GM18505 (cell line): ENCODE results near the gene PTPN22.

Source experiments
- ATAC-seq: cut with Tn5 transposase; IDR thresholded peaks from one replicate; pipeline ENCODE4 v1.9.1; 2021; ENCODE audit not compliant: unreplicated experiment
- POLR2A ChIP-seq: IDR thresholded peaks from 4 replicates; pipeline ENCODE4 v1.6.1; 2011; ENCODE audit warnings: borderline replicate concordance; ENCODE audit not compliant: insufficient read depth, insufficient read length; ENCODE audit errors: extremely low read depth

Gene PTPN22

GRCh38 chr1:113792471-113792870, 79.0 kb downstream of the PTPN22 start:
- no peak for ATAC-seq

GRCh38 chr1:113788802-113789201, 82.7 kb downstream of the PTPN22 start:
- no peak for TF ChIP-seq POLR2A

More at GRCh38 chr1:113792471-113792870, 79.0 kb downstream of the PTPN22 start:
- TF ChIP-seq POLR2A = no peak

DNA sequence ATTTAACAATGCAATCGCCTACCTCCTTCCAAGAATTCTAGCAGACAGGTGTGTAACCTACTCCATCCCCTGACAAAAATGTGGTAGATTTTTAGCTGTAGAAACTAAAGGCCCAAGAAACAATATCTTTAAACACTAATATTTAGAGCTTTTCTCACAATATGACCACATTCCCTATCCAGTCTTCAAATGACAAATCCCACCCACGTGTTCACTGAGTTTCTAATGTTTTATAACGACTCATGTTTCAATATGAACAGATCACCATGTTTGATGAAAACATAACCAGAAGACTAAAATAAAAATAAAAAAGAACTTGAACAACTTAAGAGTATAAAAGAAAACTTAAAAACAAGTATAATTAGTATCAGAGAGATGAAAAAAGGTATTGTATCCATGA, 83.8 kb downstream of the PTPN22 start:
- ATAC-seq = no peak
- TF ChIP-seq POLR2A = no peak

More at GRCh38 chr1:113788802-113789201, 82.7 kb downstream of the PTPN22 start:
- no peak for ATAC-seq

GRCh38 chr1:113786069-113786468, 85.4 kb downstream of the PTPN22 start:
- no peak for ATAC-seq
- TF ChIP-seq POLR2A = no peak

DNA sequence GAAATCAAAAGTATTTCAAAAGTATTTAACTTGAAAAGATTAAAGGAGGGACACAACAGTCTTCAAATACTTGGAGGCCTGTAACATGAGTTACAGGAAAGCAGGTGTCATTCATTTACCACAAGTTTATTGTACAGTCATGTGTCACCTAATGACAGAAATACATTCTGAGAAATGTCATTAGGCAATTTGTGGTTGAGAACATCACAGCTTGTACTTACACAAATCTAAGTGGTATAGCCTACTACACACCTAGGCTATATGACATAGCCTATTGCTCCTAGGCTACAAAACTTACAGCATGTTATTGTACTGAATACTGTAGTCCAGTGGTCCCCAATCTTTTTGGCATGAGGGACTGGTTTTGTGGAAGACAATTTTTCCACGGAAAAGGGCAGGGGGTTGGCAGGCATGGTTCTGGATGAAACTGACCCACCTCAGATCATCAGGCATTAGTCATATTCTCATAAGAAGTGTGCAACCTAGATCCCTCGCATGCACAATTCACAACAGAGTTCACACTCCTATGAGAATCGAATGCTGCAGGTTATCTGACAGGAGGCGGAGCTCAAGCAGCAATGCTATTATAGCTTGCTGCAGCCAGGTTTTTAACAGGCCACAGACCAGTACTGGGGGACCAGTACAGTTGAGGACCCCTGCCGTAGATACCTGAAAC, 87.3 kb downstream of the PTPN22 start:
- ATAC-seq = peak; percentile 70
- no peak for TF ChIP-seq POLR2A

DNA sequence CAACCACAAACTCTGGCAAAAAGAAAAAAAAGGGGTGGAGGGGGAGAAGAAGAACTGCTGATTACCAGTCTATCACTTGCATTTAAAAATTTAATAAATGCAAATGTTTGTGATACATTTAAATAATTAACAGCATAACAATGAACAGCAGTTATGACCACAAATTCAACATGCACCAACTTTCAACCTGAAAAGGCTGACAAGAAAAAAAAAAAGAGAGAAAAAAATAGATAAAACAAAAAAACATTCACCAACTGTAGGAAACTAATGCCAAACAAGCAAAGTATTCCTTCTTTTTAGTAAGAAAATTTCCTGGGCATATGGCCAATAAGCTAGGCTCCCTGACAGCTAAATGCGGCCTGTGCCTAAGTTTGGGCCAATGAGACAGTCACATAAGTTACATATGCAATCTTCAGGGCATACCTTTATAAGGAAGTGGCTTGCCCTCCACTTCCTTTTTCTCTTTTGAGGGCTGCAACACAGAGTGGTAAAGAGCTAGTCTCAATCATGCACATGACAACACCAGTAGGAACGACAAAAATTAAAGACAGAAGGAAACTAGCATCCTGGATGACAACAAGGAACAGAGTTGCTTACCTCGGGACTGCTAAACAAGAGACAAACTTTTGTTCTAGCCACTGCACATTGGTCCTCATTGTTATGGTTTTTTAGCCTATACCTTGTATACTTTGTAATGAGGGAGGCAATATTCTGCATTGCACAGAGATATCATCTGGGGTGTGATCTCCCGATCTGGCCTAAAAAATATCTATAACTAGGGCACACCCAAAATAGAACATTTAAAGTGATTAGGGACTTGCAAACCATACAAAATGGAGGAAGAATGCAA, 88.0 kb downstream of the PTPN22 start:
- no peak for TF ChIP-seq POLR2A
- ATAC-seq = peak; percentile 63

DNA sequence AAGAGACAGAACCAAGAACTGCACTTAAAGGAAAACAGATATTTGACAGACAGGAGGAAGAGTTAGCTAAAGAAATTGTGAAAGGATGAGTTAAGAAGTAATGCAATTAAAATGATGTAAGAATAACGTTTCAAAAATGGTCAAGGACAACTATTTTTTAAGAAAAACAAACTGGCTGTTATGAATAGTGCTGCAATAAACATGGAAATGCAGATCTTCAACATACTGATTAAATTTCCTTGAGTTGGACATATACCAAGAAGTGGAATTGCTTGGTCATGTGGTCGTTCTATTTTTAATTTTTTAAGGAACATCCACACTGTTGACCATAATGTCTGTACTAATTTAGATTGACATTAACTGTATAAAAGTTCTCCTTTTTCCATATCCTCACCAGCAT, 89.1 kb downstream of the PTPN22 start:
- TF ChIP-seq POLR2A = no peak
- ATAC-seq = no peak

DNA sequence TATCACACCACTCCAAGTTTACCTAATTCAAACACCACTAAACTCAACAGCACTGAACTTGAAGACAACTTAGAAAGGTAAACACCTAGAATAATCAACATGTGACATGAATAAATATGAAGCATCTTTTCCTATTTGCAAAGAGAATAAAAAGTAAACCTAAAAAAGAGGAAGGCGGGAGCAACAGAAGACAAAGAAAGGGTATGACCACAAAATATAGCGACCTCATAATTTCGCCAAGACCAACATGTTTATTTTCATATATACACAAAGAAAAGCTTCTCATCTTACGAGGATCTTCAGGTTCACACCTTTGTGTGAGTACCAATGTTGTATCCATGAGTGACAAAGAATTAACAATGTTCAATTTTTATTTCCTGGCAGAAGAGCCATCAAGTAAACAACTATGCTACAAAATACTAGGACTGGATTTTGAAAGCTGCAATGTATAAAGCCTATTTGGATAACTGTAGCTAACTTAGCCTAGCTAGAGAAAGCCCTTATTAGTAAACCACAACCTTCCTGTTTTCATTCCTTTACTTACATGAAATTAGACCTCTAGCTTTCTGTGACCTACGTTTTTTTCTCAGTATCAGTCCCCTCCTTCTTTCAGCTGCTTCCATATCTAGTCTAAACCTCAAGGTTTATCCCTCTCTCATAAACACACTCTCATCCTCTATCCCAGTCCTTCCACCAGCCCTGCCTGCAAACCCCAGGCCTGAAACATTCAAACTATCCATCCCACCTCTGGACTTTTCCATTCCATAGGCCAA, 91.0 kb downstream of the PTPN22 start:
- ATAC-seq = no peak
- TF ChIP-seq POLR2A = no peak

- TF ChIP-seq POLR2A = no peak
- ATAC-seq = no peak
Observed at GRCh38 chr1:113779542-113779941, 92.0 kb downstream of the PTPN22 start.

DNA sequence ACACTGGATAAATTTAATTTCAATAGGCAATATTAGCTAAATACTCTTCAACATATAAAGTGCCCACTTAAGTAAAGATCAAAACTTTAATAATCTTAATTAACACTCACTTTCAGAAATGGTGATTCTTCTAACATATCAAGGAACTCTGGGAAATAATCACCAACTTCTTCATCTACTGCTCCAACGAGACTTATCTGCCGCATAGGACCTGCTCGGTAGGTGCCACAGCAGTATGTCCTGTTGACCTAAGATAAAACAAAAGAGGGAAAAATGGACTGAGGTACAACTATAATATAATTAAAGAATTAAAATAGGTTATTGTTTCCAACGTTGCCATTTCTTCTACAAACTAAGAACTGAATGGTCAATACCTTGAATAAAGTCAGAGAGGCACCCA, 94.0 kb downstream of the PTPN22 start:
- ATAC-seq = no peak

DNA sequence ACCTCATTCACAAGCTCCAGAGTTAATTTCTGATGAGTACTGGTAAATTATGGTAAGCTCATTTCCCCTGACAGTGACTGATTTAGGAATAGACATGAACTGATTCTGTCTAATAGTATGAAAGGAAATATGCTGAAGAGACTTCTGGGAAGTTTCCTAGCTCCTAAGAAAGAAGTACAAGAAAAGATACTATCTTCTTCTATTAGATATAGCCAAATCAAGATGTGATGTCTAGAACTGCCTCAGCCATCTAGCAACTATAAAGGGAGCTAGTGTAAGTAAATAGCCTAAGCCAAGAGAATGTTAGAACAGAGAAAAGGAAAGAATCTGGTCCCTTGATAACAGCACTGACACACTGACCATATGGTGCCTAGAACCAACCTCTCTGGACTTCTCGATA, 101.5 kb downstream of the PTPN22 start:
- no peak for ATAC-seq
- no peak for TF ChIP-seq POLR2A

More for the DNA sequence above, 94.0 kb downstream of the PTPN22 start:
- no peak for TF ChIP-seq POLR2A

DNA sequence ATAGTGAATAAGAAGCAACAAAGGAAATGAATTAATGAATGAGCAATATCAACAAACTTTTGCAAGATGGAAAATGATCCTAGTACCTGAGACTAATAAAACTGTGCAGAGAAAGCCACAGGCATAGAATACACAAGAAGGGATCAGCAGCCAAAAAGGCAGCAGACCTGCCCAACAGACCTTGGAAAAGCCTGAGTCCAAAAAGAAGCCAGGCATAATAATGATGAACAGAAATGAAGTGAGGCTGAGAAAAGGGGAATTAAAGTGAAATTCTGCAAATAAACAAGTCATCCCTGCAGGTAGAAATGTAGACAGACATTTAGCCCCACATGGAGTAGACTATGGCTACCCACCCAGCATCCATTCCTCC, 101.9 kb downstream of the PTPN22 start:
- ATAC-seq = no peak
- no peak for TF ChIP-seq POLR2A

- no peak for ATAC-seq
- no peak for TF ChIP-seq POLR2A
Observed at GRCh38 chr1:113768916-113769600, 102.5 kb downstream of the PTPN22 start.
